ENCODE results near the gene ACO1. TPM values are rescaled to one million over a fixed set of nuclear protein-coding genes. Genes with fewer than 3 reads are reported as not detected.

The ACO1 gene
- total RNA-seq, 1 donor from 2014 or later: 19.4 TPM

GRCh38 chr9:32339424-32339823, 45.0 kb upstream of the ACO1 start:
- peaks cover 5% of the 10 kb centered on the region for H3K4me1 Mint-ChIP-seq (ENCODE audit: low read depth, unreplicated experiment)
- Histone ChIP-seq H3K4me2 (ENCODE audit: low read length) (no peak overlapping the region), H3K79me2 (ENCODE audit: insufficient read depth, low read length) (no peaks in the 10 kb centered on the region), H2AFZ (ENCODE audit: low read depth, low read length) (no peak overlapping the region), H3K27ac (ENCODE audit: low read depth, low read length) (no peak overlapping the region), H3K4me3 (ENCODE audit: insufficient read depth, low read depth, low read length) (no peak overlapping the region), H3K9me3 (ENCODE audit: insufficient read depth, low read depth, low read length) (no peaks in the 10 kb centered on the region), H3K9ac (ENCODE audit: low read length) (no peak overlapping the region), H3K4me1 (ENCODE audit: insufficient read depth, low read length) (no peaks in the 10 kb centered on the region), H4K20me1 (ENCODE audit: insufficient read depth, low read length) (no peaks in the 10 kb centered on the region), H3K36me3 (ENCODE audit: insufficient read depth, low read length) (no peaks in the 10 kb centered on the region), H3K27me3 (ENCODE audit: insufficient read depth, low read length) (no peaks in the 10 kb centered on the region)
- H3K9me3 Mint-ChIP-seq (ENCODE audit: unreplicated experiment): no peaks in the 10 kb centered on the region
- DNase-seq (ENCODE audit: low read depth): no peak
- H3K27me3 Mint-ChIP-seq (ENCODE audit: low read depth, unreplicated experiment): no peaks in the 10 kb centered on the region
- H3K27ac Mint-ChIP-seq (ENCODE audit: unreplicated experiment): no peak overlapping the region
- H3K36me3 Mint-ChIP-seq (ENCODE audit: low read depth, unreplicated experiment): no peaks in the 10 kb centered on the region
- FAIRE-seq: no peak
- no peak for TF ChIP-seq EZH2 (IDR thresholded peaks at IDR 0.05; ENCODE audit: insufficient read depth, low read length)
- TF ChIP-seq CTCF (IDR thresholded peaks at IDR 0.05; ENCODE audit: insufficient read depth, low read depth, low read length): no peak
- H3K4me3 Mint-ChIP-seq (ENCODE audit: unreplicated experiment): no peak overlapping the region

GRCh38 chr9:32340361-32340760, 44.1 kb upstream of the ACO1 start:
- Mint-ChIP-seq H3K36me3 (ENCODE audit: low read depth, unreplicated experiment) (no peaks in the 10 kb centered on the region), H3K4me3 (ENCODE audit: unreplicated experiment) (no peak overlapping the region), H3K4me1 (ENCODE audit: low read depth, unreplicated experiment) (peaks cover 11% of the 10 kb centered on the region), H3K27ac (ENCODE audit: unreplicated experiment) (no peak overlapping the region), H3K27me3 (ENCODE audit: low read depth, unreplicated experiment) (no peaks in the 10 kb centered on the region), H3K9me3 (ENCODE audit: unreplicated experiment) (no peaks in the 10 kb centered on the region)
- Histone ChIP-seq H3K4me3 (ENCODE audit: insufficient read depth, low read depth, low read length) (no peak overlapping the region), H4K20me1 (ENCODE audit: insufficient read depth, low read length) (no peaks in the 10 kb centered on the region), H3K4me1 (ENCODE audit: insufficient read depth, low read length) (no peaks in the 10 kb centered on the region), H3K27ac (ENCODE audit: low read depth, low read length) (no peak overlapping the region), H3K4me2 (ENCODE audit: low read length) (no peak overlapping the region), H3K9me3 (ENCODE audit: insufficient read depth, low read depth, low read length) (no peaks in the 10 kb centered on the region), H3K36me3 (ENCODE audit: insufficient read depth, low read length) (no peaks in the 10 kb centered on the region), H2AFZ (ENCODE audit: low read depth, low read length) (no peak overlapping the region), H3K9ac (ENCODE audit: low read length) (no peak overlapping the region), H3K79me2 (ENCODE audit: insufficient read depth, low read length) (no peaks in the 10 kb centered on the region), H3K27me3 (ENCODE audit: insufficient read depth, low read length) (no peaks in the 10 kb centered on the region)
- TF ChIP-seq EZH2 (IDR thresholded peaks at IDR 0.05; ENCODE audit: insufficient read depth, low read length) (no peak), CTCF (IDR thresholded peaks at IDR 0.05; ENCODE audit: insufficient read depth, low read depth, low read length) (no peak)
- FAIRE-seq (no peak), DNase-seq (ENCODE audit: low read depth) (no peak)

- Mint-ChIP-seq H3K4me3 (ENCODE audit: unreplicated experiment) (peak overlapping the region; percentile 34), H3K9me3 (ENCODE audit: unreplicated experiment) (no peaks in the 10 kb centered on the region), H3K27me3 (ENCODE audit: low read depth, unreplicated experiment) (no peaks in the 10 kb centered on the region), H3K36me3 (ENCODE audit: low read depth, unreplicated experiment) (no peaks in the 10 kb centered on the region), H3K4me1 (ENCODE audit: low read depth, unreplicated experiment) (peaks cover 19% of the 10 kb centered on the region), H3K27ac (ENCODE audit: unreplicated experiment) (peak overlapping the region; percentile 64)
- Histone ChIP-seq H4K20me1 (ENCODE audit: insufficient read depth, low read length) (no peaks in the 10 kb centered on the region), H3K4me3 (ENCODE audit: insufficient read depth, low read depth, low read length) (no peak overlapping the region), H3K27ac (ENCODE audit: low read depth, low read length) (no peak overlapping the region), H3K27me3 (ENCODE audit: insufficient read depth, low read length) (no peaks in the 10 kb centered on the region), H2AFZ (ENCODE audit: low read depth, low read length) (peak overlapping the region; percentile 78), H3K36me3 (ENCODE audit: insufficient read depth, low read length) (no peaks in the 10 kb centered on the region), H3K4me1 (ENCODE audit: insufficient read depth, low read length) (no peaks in the 10 kb centered on the region), H3K4me2 (ENCODE audit: low read length) (peak overlapping the region; percentile 58), H3K79me2 (ENCODE audit: insufficient read depth, low read length) (no peaks in the 10 kb centered on the region), H3K9ac (ENCODE audit: low read length) (no peak overlapping the region), H3K9me3 (ENCODE audit: insufficient read depth, low read depth, low read length) (no peaks in the 10 kb centered on the region)
- DNase-seq (ENCODE audit: low read depth): no peak
- FAIRE-seq: no peak
- no peak for TF ChIP-seq CTCF (IDR thresholded peaks at IDR 0.05; ENCODE audit: insufficient read depth, low read depth, low read length)
- TF ChIP-seq EZH2 (IDR thresholded peaks at IDR 0.05; ENCODE audit: insufficient read depth, low read length): no peak
Measured at GRCh38 chr9:32344551-32345182, 39.8 kb upstream of the ACO1 start.

Data from astrocyte (in vitro differentiated cells and primary cell).